Measurements from ENCODE around the gene MRGPRF. TPM values are rescaled to one million over a fixed set of nuclear protein-coding genes. Genes with fewer than 3 reads are reported as not detected.

The MRGPRF gene
- total RNA-seq, 4 donors from 2014 or later, result 1.8 to 6.7 (median 4.7) TPM

DNA sequence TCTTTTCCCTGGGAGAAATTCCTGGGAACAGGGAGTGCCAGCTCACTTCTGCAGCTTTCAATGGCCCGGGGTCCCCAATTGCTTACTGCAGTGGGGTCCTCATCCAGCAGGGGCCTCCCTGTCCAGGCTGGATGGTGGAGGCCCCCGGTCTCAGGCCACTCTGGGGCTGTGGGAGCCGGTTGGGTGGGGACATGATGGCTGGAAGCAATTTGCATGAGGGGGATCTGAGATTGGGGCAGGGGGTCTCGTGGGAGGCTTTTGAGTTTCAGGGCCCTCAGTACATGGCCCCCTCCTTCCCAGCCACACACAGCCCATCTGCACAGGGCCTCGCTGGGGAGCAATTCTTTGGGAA is 57.5 kb downstream of the MRGPRF start:
- no peaks in the 10 kb centered on the region for H3K4me1 ChIP-seq
- no peaks in the 10 kb centered on the region for H3K9me3 ChIP-seq
- H3K27me3 ChIP-seq, result peaks cover 0 to 3% (median 0%) of the 10 kb centered on the region in 3 donors
- no peak for ATAC-seq
- no peaks in the 10 kb centered on the region for H3K36me3 ChIP-seq
- H3K4me3 ChIP-seq, result peak overlapping the region in 1 of 4 donors; percentile 3
- intact Hi-C loops (cut with DNase I; ENCODE audit: low total_unique reads), result no loop called here
- DNase-seq, result no peak
- no peak overlapping the region for H3K27ac ChIP-seq
- TF ChIP-seq, protein P1, sequence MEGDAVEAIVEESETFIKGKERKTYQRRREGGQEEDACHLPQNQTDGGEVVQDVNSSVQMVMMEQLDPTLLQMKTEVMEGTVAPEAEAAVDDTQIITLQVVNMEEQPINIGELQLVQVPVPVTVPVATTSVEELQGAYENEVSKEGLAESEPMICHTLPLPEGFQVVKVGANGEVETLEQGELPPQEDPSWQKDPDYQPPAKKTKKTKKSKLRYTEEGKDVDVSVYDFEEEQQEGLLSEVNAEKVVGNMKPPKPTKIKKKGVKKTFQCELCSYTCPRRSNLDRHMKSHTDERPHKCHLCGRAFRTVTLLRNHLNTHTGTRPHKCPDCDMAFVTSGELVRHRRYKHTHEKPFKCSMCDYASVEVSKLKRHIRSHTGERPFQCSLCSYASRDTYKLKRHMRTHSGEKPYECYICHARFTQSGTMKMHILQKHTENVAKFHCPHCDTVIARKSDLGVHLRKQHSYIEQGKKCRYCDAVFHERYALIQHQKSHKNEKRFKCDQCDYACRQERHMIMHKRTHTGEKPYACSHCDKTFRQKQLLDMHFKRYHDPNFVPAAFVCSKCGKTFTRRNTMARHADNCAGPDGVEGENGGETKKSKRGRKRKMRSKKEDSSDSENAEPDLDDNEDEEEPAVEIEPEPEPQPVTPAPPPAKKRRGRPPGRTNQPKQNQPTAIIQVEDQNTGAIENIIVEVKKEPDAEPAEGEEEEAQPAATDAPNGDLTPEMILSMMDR (IDR thresholded peaks at IDR 0.05 in 4 of 5, conservative IDR thresholded peaks at IDR 0.05 in 1 of 5), result no peak
- no peak for TF ChIP-seq POLR2A (IDR thresholded peaks at IDR 0.05)
- in situ Hi-C loops (cut with MboI; ENCODE audit: low sequenced_read_pairs in 4 of 4), result no loop called here

DNA sequence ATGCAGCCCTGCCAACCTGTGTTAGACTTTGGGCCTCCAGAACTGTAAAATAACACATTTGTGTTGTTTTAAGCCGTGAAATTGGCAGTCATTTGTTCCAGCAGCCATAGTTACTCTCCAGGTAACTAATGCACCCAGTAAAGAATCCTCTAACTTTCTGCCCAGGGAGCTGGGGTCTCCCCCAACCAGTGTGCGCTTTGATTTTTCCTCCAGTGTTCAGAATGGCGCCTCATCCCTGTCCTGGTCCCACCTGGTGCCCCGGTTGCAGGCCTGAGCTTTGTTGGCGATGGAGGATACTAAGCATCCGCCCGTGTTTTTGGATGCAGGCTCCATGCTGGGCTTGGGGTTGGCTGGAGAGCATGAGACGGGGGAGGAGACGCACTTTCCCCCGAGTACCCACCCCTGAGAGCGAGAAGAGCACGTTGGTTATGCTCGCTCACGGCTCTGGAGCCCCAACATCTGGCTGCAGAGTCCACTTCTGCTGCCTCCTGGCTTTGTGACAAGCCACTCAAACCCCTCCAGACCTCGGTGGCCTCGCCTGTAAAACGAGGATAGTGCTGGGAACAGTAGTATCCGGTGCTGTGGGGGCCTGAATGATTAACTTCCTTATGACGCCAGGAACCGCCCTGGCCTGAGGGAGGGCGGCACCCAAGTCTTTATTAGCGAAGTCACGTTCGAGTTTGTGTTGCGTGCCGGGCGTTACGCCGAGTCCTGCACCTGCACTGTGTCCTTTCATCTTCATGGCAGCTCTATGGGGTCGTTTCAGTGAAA is 58.0 kb downstream of the MRGPRF start:
- peak; percentile 45 to 69 for ATAC-seq
- Histone ChIP-seq H3K4me1 (no peaks in the 10 kb centered on the region), H3K36me3 (no peaks in the 10 kb centered on the region), H3K27ac (peak overlapping the region in 1 of 4 donors; percentile 26), H3K4me3 (peak overlapping the region in 1 of 4 donors; percentile 3), H3K9me3 (no peaks in the 10 kb centered on the region), H3K27me3 (peaks cover 0 to 3% (median 0%) of the 10 kb centered on the region in 3 donors)
- TF ChIP-seq, protein P1 (IDR thresholded peaks at IDR 0.05 in 4 of 5, conservative IDR thresholded peaks at IDR 0.05 in 1 of 5), result no peak
- TF ChIP-seq POLR2A (IDR thresholded peaks at IDR 0.05), result no peak
- peak in 1 of 2 donors; percentile 17 for DNase-seq
- intact Hi-C loops (cut with DNase I; ENCODE audit: low total_unique reads), result no loop called here
- in situ Hi-C loops (cut with MboI; ENCODE audit: low sequenced_read_pairs in 4 of 4), result no loop called here

Other genes starting within 250 kb of the MRGPRF start
- 10 to 100 TPM in 3 of 4 donors, 1 to 10 TPM in 1; 6.9 to 32.1 (median 12.9) TPM for gene CPT1A, start 171.3 kb downstream of the MRGPRF start, total RNA-seq
- gene MRPL21, start 109.4 kb downstream of the MRGPRF start, total RNA-seq, result 10 to 100 TPM; 61.0 to 75.5 (median 64.6) TPM
- gene IGHMBP2, start 109.4 kb downstream of the MRGPRF start, total RNA-seq, result 10 to 100 TPM; 15.5 to 22.3 (median 18.1) TPM
- not detected for gene MRGPRD, start 32.3 kb downstream of the MRGPRF start, total RNA-seq
- 1 to 10 TPM; 1.4 to 4.1 (median 3.3) TPM for gene TPCN2, start 35.7 kb upstream of the MRGPRF start, total RNA-seq
- gene SMIM38, start 142.7 kb upstream of the MRGPRF start, total RNA-seq, result under 1 TPM in 3 of 4 donors, not detected in 1; 0.12 to 0.66 (median 0.40) TPM

Measured in gastrocnemius medialis (tissue), 4 donors.